Mucosa of descending colon (tissue), 3 donors: ENCODE measurements around the gene CSGALNACT2. TPM values are rescaled to one million over a fixed set of nuclear protein-coding genes. Genes with fewer than 3 reads are reported as not detected.
A peak's percentile ranks its signal among the peaks of the same experiment; 100 is the strongest.

Experiments
- ATAC-seq: fragments of 200-7000 bp; cut with Tn5 transposase; one replicate; pipeline ENCODE4 v1.9.1; 2020; ENCODE audit warnings: mild to moderate bottlenecking, moderate library complexity
- DNase-seq, 3 donors: peaks; one replicate each; pipeline ENCODE4 v3.0.0-alpha.2; 2020
- H3K36me3 ChIP-seq: fragments of 200-600 bp; one replicate; pipeline ENCODE4 v1.8.0; 2021; ENCODE audit warnings: low read depth, mild to moderate bottlenecking
- H3K4me1 ChIP-seq: fragments of 200-600 bp; one replicate; pipeline ENCODE4 v1.8.0; 2021; ENCODE audit warnings: low read depth, mild to moderate bottlenecking
- H3K4me3 ChIP-seq: fragments of 200-600 bp; one replicate; pipeline ENCODE4 v1.8.0; 2021; ENCODE audit warnings: mild to moderate bottlenecking
- H3K9me3 ChIP-seq: fragments of 200-600 bp; one replicate; pipeline ENCODE4 v1.8.0; 2021; ENCODE audit warnings: mild to moderate bottlenecking
- CTCF ChIP-seq: fragments of 200-600 bp; IDR thresholded peaks from one replicate; pipeline ENCODE4 v1.8.0; 2022; ENCODE audit warnings: antibody characterized with exemption, mild to moderate bottlenecking
- intact Hi-C, 2 donors: fragments of 100-400 bp; cut with DNase I in 1 of 2; cut with micrococcal nuclease in 1 of 2; formaldehyde crosslinking; loops; one replicate each; pipeline versions ENCODE4 v1.11.0 to v1.11.1; 2022; cut with DNase I, micrococcal nuclease
- total RNA-seq, 3 donors: library from RNA; stranded (reverse); fragmentation: NEBNext Ultra II Directional in 2 of 3; extraction: Animal tissue kit (Norgen Biotek cat#: 25700) in 2 of 3; gene quantifications; one replicate each; pipeline versions ENCODE4 v1.2.1 to v1.2.4, GENCODE V29; 2021 to 2023
- donor health status: DM: no; HTN: no; CAD: no; lungs with moderate emphysema.
- donor health status: DM: no; HTN: no; CAD: no.
- donor health status: DM: no; HTN: yes; CAD: no.

Gene CSGALNACT2
- total RNA-seq, 3 donors from 2014 or later = 3.9 to 20.1 (median 7.4) TPM

DNA sequence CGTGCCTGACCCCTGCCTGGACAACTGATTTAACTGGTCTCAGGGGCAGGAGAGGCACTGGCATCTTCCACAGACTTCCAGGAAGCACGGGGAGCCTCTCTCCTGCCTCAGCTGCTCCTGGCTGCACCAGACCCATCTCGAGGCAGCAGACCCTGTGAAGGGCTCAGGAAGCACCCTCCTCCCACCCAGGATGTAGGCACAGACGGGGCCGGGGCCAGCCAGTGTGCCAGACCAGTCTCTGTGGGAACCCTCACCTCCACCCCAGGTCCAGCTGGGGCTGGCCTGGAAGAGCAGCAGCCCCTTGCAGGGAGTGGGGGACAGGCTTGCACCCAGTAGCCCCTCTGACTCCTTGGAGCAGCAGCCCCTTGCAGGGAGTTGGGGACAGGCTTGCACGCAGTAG lies 72.3 kb downstream of the CSGALNACT2 start:
- no peak for ATAC-seq

GRCh38 chr10:43211030-43211429 lies 72.8 kb downstream of the CSGALNACT2 start:
- Histone ChIP-seq H3K9me3 (no peaks in the 10 kb centered on the region), H3K4me3 (no peak overlapping the region), H3K4me1 (no peaks in the 10 kb centered on the region), H3K36me3 (no peaks in the 10 kb centered on the region)
- TF ChIP-seq CTCF = no peak
- intact Hi-C loops = no loop called here
- no peak for DNase-seq
- no peak for ATAC-seq

More for the DNA sequence above, 72.3 kb downstream of the CSGALNACT2 start:
- Histone ChIP-seq H3K9me3 (no peaks in the 10 kb centered on the region), H3K36me3 (no peaks in the 10 kb centered on the region), H3K4me1 (no peaks in the 10 kb centered on the region), H3K4me3 (no peak overlapping the region)
- intact Hi-C loops = no loop called here
- DNase-seq = peak in 2 of 3 donors; percentile 14 to 19
- TF ChIP-seq CTCF = no peak

- H3K4me1 ChIP-seq = no peaks in the 10 kb centered on the region
- DNase-seq (peak in 2 of 3 donors; percentile 11 to 34), ATAC-seq (no peak)
- no peak overlapping the region for H3K4me3 ChIP-seq
- no peak for TF ChIP-seq CTCF
- no peaks in the 10 kb centered on the region for H3K36me3 ChIP-seq
- intact Hi-C loops = no loop called here
- no peaks in the 10 kb centered on the region for H3K9me3 ChIP-seq
These were observed 73.3 kb downstream of the CSGALNACT2 start for GRCh38 chr10:43211431-43212042.

DNA sequence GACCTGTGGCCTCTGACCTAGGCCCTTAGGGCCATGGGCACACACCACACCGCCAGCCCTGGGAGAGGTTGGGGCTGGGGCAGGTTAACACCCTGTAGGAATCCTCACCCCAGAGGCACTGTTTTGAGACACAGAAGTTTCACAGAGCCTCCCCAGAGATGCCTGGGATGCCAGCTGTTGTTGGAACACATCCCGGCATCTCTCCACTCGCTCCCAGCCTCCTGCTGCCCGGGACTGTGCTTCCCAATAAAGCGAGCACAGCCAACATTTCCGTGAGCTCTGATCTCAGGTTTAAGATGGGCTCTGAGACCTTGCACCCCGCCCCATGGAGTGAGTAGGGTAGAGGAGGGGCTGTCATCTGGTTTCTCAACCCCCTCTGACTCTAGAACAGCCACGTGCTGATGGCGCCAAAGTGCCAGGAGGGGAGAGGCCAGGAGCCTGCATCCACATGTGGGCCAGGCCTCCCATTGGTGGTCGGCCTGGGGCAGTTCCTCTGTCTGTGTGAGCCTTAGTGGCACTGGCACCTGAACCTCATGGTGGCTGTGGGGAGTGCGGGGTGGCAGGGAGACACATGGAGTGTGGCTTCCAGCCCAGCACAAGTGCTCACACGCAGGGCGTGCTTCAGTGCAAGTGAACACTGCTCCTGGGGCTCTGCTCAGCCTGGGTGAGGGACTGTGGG lies 73.9 kb downstream of the CSGALNACT2 start:
- no peaks in the 10 kb centered on the region for H3K9me3 ChIP-seq
- TF ChIP-seq CTCF = no peak
- H3K4me3 ChIP-seq = no peak overlapping the region
- ATAC-seq (no peak), DNase-seq (peak in 2 of 3 donors; percentile 11 to 36)
- H3K36me3 ChIP-seq = no peaks in the 10 kb centered on the region
- intact Hi-C loops = no loop called here
- H3K4me1 ChIP-seq = no peaks in the 10 kb centered on the region

DNA sequence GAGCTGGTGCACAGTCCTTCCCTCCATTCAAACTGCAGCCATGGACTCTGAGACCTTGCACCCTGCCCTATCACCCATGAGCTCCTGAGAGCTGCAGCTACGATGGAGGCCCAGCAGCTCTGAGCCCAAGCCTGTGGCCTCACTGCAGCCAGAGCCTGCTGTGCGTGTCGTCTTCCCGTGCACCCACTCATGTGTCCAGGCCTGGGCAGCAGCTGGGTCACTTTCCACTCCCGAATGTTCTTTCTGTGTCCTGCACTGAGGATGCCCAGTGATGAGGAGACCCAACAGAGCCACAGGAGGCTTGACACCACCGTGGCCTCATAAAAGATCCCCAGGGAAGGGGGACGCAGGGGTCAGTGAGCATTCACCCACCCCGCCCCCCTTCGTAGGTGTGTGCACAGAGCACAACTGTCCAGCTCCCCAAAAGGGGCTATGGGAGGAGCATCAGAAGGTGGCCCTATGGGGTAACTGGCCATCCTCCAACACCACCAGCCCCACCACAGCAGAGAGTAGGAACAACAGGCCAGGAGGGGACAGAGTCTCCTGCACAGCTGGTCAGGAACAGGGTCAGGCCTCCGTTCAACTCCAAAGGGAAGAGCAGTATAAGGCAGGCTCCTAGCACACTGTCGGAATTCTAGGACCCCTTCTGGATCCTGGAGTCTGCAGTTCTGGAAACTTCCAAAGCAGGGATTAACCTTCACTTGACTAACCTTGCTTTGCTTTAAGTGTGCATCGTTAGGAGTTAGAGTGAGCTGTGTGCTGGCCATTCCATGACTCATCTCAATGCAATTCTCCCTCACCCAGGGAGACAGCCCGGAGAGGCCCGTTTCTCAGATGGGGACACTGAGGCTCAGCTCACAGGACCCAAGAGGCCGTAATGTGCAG lies 76.1 kb downstream of the CSGALNACT2 start:
- DNase-seq (peak in 1 of 3 donors; percentile 20), ATAC-seq (no peak)
- no peaks in the 10 kb centered on the region for H3K4me1 ChIP-seq
- intact Hi-C loops = no loop called here
- H3K4me3 ChIP-seq = no peak overlapping the region
- no peak for TF ChIP-seq CTCF
- H3K36me3 ChIP-seq = no peaks in the 10 kb centered on the region
- no peaks in the 10 kb centered on the region for H3K9me3 ChIP-seq
